GM18861 (cell line): Measurements from ENCODE around the gene DNAH17.

Experiments used
- ATAC-seq: cut with Tn5 transposase; IDR thresholded peaks from one replicate; pipeline ENCODE4 v1.9.1; 2021; ENCODE audit not compliant: unreplicated experiment

DNAH17 gene

DNA sequence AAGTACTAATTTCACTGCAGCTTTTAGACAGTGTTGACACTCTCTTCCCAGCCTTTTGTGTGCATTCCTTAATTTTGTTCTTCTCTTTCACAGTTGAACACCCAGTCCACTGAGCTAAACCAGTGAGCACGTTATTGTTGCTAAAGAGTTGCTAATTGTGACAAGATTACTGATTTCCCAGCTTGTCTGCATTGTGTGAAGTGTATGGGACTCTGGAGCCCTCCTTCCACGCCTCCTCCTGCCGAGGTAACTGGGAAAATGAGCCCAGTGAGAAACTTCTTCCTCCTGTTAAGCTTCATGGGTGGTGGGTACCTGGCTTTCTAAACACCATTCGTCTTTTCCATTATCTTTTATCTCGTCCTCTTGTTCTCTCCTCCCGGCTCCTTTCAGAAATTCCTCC lies 29.8 kb upstream of the DNAH17 start:
- ATAC-seq = no peak

DNA sequence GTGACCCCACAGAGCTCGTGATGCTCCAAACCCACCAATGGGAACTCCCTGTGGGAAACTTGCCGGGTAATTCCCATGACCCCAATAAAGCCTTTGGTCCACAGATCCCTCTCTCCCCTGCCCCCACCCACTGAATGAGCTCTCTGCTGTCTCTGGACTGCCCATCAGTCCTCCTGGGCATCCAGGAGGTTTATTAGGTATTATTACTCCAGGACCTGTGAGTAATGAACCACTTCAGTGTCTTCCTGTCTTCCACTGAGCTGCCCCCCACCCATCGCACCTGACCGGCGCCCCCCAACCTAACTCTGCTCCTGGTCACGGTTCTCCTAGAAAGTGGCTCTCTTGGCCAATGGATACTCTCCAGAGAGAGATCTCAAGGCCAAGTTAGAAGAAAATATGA lies 28.7 kb upstream of the DNAH17 start:
- no peak for ATAC-seq

DNA sequence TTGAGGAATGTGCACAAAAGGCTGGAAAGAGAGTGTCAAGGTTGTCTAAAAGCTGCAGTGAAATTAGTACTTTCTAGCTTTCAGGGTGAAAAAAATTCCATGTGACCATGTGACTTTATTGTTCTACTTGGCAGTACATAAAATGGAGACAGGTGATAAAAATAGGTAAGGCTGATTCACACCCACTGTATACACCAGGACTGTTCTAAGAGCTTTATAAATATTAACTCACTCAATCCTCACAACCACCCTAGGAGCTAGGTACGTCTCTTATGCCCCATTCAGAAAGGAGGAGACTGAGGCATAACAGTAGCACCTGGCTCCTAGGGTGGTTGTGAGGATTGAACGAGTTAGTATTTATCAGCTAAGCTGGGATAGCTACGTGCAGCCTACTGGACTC lies 28.2 kb upstream of the DNAH17 start:
- no peak for ATAC-seq

DNA sequence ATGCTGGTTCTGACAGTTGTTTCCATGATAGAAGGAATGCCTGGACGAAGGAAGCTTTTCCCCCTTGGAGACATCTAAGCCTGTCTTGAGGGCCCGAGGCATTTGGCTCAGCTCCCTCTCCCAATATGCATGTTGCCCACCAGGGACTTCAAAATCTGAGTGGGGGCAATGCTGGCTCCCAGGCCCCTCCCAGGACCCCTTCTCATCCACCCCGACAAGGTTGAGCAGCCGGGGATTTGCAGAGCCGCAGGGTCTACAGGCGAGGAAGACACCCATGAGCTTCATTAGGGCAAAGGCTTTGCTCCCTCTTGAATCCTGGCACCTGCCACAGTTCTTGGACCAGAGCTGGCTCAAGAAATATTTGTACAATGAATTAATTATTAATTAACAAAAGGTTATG lies 25.1 kb upstream of the DNAH17 start:
- no peak for ATAC-seq

DNA sequence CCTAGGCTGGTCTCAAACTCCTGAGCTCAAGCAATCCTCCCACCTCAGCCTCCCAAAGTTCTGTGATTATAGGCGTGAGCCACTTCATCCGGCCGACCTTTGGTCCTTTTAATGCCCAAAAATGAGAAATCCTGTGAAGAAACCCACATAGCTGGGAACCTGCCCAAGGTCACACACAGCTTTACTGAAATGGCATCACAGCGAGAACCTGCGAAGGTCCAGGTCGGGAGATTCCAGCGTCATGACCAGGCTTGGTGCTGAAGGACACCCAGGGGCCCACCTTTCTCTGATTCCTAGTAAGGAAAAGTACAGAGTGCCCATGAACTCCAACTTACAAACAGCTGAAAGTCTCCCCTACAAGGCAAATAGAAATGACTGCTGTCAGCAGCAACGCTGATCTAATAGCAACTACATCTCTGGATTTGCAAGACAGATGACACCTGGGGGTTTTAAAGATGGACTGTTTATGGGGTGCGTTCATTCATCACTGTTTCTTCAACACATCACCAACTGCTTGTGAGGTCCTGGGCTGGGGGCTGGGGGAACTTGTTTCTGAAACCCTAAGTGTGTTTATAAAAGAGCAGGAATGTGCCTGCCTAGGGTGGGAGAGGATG lies 24.5 kb upstream of the DNAH17 start:
- ATAC-seq = no peak

DNA sequence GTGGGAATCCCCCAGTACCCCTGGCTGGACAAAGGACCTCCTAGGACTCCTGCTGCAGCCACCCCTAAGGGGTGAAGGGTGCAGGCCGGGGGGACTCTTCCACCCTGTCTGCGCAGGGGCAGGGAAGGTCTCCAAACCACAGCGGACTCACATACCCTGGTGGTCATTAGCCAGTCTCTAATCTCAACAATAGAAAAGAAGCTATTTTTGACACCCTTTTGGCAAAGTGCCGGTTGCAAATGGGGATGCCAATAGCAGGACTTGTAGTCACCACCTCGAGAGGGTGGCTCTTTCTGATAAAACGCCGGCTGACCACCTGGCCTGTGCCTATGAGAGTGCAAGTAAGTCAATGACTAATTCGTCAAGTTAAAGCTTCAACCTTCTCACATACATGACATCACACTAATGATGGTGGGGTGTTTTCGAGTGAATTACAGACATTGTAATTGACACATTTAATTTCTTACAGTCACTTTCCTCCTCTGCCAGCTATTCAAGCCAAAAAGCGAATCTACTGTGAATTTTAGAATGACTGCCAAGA lies 23.1 kb upstream of the DNAH17 start:
- no peak for ATAC-seq

DNA sequence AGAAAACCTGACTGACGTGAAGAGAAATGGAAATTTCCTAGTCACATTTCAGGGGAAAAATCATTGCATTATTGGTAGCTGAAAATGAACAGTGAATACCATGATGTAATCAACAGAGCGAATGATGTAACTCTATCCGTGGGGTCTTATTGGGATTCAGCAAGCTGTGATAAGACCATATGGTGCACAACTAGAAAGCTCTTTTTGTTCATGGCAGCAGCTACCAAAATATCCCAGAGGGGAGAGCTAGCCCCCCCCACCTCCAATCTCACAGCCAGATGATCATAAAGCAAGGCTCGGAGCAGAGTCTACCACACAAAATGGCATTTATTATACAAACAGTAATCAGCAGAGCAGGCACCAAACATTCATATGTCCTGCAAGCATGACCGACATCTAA lies 22.2 kb upstream of the DNAH17 start:
- no peak for ATAC-seq

DNA sequence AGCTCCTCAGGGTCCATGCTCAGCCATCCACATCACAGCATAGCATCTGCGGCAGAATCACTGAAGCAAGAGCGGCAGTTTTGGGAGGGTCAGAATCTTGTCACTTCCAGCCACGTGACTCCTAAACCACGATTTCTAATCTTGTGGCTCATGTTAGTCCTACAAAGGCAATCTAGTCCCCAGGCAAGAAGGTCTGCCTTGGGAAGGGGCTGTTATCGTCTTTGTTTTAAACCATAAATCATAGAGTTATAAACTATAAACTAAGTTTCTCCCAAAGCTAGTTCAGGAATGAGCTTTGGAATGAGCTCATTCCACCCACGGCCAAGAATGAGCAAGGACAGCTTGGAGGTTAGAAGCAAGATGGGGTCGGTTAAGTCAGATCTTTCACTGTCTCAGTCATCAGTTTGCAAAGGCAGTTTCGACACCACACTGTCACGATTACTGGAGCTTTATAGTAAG lies 20.8 kb upstream of the DNAH17 start:
- no peak for ATAC-seq

DNA sequence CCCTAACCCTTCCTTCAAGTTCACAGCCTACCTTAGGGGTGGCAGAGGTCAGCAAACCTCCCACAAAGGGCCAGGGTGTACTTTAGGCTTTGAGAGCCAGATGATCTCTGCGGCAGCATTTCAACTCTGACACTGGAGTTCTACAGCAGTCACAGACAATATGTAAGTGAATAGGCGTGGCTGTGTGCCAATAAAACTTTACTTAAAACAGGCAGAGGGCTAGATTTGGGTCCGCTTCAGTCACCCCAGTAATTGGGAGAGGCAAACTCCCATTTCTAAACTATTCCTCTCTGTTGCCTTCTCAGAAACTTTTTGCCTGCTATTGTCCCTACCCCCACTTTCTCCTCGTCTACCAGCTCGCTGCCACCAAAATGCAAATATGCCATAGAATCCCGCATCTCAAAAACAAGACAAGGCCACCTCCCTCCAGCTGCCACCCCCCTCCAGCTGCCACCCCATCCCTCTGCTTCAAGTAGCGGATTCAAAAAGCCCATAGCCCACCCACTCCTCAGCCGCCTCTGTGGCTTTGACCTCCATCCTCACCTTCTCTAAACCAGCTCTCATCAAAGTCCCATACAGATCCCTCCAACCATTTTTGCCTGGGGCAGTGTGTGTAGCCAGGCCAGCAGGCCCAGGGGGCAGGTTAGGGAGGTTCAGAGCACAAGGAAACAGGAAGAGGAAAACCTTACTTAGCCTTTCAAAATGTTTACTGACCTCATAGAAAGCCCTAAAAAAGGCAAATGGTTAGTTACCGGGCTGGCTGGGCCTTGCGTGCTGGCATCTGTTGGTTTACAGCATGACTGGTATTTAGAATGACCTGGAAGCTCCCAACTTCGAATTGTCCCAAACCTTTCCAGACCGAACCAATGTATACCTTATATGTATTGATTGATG lies 19.9 kb upstream of the DNAH17 start:
- no peak for ATAC-seq

DNA sequence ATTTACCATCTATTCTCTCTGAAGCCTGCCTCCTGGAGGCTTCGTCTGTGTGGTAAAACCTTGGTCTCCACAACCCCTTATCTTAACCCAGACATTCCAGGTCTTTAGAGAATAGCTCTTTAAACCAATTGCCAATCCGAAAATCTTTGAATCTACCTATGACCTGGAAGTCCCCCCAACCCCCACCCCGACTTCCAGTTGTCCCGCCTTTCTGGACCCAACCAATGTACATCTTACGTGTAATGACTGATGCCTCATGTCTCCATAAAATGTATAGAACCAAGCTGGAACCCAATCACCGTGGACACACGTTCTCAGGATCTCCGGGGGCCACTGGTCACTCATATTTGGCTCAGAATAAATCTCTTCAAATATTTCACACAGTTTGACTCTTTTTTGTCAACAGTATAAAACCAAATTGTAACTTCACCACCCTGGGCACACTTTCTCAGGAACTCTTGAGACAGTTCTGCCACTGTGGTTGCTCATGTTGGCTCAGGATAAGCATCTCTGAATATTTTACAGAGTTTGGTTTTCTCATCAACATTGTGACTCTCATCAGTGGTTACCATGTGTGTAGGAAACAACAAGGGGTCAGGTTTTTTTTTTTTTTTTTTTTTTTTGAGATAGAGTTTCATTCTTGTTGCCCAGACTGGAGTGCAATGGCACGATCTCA lies 18.1 kb upstream of the DNAH17 start:
- no peak for ATAC-seq

DNA sequence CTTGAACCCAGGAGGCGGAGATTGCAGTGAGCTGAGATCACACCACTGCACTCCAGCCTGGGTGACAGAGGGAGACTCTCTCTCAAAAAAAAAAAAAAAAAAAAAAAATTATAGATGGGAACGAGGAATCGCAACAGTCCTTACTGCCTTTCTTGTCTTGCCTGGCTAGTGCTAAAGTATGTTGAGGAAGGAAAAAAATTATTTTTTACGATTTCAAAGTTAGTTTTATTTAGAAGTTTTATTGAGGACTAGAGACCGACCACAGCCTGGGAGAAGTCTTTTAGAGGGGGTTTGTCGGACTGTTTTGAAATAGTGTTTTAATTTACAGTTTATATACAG lies 15.8 kb upstream of the DNAH17 start:
- ATAC-seq = no peak

DNA sequence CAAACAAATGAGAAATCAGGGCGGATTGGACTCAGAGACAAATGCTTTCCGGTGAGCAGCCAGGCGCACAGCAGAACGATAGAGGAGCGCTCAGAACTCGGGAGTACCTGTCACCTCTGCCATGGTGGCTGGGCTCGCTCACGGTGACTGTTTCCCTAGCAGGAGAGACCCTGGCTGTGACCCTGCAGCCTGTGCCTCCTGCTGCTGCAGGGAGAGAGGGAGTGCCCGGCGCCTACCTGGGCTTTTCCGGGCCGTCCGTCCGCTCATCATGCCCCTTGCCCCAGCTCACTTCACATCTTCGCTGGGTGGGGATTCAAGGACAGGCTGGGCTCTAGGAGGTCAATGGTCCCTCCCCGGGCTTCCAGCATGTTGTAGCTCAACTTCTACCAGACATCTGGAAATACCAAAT lies 14.1 kb upstream of the DNAH17 start:
- no peak for ATAC-seq

DNA sequence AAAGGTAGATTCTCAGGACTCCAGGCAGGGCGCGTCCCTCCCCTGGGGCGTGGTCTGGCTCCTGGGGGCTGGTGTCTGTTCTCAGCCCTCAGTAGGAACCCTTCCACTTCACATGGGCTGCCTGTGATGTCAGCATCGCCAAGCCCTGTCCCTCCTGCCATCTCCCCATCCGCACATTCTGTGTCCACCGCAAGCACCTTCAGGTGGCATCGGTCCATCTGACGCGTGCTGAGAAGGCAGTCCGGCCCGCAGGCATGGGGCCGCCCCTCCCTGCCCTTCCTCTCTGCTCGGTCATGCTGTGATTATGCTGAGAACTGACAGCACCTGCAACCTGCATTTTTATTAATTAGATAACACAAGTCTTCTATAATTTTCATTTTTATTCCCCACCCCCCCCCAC lies 12.7 kb upstream of the DNAH17 start:
- ATAC-seq = no peak

DNA sequence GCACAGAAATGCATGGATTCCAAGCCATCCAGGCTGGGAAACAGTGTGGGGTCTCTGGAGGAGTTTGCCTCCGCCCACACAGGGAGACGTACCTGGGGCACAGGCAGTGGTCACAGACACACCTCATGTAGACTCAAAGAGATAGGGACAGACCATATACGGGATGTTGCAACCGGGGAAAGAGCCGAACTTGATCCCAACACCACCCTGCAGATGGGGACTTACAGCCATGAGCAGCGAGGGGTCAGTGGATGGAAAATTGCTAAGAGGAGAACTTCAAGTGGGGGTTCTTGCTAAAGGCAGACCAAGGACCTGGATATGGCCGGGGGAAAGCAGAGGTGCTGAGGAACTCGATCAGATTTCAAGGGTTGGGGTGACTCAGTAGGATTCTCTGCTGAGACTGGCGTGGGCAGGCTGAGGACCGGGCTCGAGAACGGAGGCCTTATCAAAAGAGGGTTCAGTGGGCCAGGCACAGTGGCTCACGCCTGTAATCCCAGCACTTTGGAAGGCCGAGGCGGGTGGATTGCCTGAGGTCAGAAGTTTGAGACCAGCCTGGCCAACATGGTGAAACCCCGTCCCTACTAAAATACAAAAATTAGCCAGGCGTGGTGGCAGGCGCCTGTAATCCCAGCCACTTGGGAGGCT lies 12.0 kb upstream of the DNAH17 start:
- no peak for ATAC-seq

DNA sequence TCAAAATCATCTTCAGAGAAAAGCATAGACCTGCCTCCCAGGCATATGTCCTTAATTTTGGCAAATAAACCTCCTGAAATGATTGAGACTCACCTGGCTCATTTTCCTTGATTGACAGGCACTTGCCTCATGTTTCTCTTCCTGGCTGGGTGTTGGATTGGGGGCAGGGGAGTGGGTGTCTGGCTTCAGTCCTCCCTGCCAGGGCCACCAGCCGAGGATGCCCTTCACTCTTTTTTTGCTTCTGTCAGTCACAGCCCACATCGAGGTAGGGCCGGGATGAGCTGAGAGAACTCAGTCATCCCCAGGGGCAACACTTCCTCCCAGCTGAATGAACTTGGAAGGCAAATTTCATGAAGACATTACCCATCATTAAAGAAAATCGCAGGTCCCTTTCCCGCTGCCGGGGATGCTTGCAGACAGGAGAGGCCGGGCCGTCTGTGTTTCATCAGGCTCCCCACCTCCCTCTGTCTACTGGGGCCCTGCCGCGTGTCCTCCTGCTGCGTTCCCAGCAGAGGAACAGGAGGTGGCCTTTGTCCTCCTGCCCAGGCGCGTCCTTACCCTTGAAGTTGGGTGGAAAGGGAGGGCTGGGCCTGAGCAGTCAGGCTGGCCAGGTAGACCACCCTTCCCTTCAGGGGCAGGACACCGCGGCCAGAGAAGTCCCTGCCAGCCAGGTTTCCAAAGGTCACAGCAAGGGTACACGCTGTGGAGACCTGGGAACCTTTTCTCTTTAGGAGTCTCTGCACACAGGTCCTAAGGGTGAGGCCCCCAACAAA lies 11.2 kb upstream of the DNAH17 start:
- no peak for ATAC-seq

DNA sequence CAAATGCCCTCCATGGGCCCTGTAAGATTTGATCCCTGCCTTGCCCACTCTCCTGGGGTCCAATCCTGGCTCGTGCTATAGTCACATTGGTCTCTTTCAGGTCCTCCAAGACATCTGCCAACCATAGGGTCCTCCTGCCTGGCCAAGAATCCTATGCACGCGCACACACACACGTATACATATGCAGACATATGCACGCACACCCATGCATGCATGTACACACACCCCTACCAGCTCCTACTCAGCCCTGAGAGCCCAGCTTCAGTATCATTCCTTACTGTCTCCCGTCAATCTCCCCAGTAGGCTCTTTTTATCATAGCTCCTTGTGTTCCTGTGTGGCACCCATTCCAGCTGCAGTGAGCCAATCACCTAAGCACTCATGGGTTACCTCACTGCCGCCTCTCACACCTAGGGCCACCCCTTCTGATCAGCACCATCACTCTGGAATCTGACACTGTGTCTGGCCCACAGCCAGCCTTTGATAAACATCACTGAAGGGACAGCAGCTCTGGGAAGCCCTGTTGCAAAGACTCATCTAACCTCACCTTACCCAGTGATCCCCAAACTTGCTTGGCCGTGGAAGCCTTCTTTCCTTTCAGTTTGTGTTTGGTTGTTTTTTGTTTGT lies 7.9 kb upstream of the DNAH17 start:
- ATAC-seq = no peak

DNA sequence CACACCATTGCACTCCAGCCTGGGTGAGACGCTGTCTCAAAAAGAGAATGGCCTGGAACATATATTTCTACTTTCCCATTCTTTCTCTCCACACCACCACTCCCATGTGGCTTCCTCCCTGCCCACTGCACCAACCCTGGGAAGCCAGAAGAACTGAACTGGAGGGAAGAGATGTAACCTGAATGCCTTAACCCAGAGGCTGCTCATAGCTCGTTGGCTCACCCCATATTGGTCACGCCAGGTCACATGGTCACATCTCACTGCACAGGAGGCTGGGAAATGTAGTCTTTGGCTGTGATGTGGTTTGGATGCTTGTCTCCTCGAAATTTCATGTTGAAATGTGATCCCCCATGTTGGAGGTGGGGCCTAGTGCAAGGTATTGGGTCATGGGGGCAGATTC lies 5.9 kb upstream of the DNAH17 start:
- no peak for ATAC-seq

DNA sequence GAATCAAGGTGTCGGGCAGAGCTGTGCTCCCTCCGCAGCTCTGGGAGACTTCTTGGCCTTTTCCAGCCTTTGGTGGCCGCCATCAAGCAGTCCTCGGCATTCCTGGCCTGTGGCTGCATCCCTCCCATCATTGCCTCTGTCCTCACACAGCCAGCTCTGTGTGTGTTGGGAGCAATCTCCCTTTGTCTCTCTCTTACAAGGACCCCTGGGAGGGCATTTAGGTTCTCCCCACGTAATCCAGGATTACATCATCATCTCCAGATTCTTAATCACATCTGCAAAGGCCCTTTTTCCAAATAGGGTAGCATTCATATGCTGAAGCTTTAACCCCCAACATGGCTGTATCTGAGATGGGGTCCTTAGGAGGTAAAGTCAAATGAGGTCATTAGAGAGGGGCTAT lies 4.1 kb upstream of the DNAH17 start:
- no peak for ATAC-seq

DNA sequence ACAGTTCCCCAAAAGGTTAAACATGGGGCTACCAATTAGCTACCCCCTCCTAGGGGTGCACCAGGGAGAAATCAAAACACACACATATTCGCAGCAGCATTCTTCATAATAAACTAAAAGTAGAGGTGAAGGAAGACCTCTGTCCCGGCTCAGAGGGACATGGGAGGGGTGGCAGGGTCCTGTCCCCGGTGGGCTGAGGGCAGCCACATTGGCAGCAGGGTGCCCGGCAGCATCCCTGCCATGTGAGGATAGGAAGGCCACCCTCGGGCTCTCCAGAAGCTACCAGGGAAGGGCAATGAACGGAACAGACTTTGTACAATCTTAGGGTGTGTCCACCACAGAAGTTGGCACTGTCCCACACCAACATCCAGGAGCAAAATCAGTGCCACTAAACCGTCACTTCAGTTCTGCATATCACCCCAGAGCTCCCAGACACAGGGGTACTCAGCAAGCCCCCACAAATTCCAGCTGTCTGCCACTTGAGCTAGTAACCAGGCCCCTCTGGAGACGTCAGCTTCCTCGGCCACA lies 3.1 kb upstream of the DNAH17 start:
- ATAC-seq = no peak
